ENCODE results near the gene OR10C1.

OR10C1 gene

GRCh38 chr6:29456971-29457370 lies 17.9 kb downstream of the OR10C1 start, which contains the start of the genes OR11A1 and OR2H1:
Gene OR11A1, minus strand, starts transcription at chr6:29457071. Its CDS starts 29,430 bp downstream, at chr6:29427641.
Gene OR2H1, plus strand, starts transcription at chr6:29457155. Its CDS starts 4,615 bp downstream, at chr6:29461770.
- no peak for TF ChIP-seq CTCF (IDR thresholded peaks at IDR 0.05; ENCODE audit: low read depth, low read length, missing control alignments)
- no peak for DNase-seq (ENCODE audit: low read depth)
- H3K4me3 ChIP-seq (ENCODE audit: low read depth, low read length): no peak within 1 kb of the TSS

GRCh38 chr6:29461021-29461814 lies 22.1 kb downstream of the OR10C1 start:
- no peak for DNase-seq (ENCODE audit: low read depth)
- no peak for TF ChIP-seq CTCF (IDR thresholded peaks at IDR 0.05; ENCODE audit: low read depth, low read length, missing control alignments)
- H3K4me3 ChIP-seq (ENCODE audit: low read depth, low read length): no peak overlapping the region

- H3K4me3 ChIP-seq (ENCODE audit: low read depth, low read length): no peak overlapping the region
- no peak for DNase-seq (ENCODE audit: low read depth)
- no peak for TF ChIP-seq CTCF (IDR thresholded peaks at IDR 0.05; ENCODE audit: low read depth, low read length, missing control alignments)
Observed at GRCh38 chr6:29462022-29462421, 22.9 kb downstream of the OR10C1 start.

- no peak overlapping the region for H3K4me3 ChIP-seq (ENCODE audit: low read depth, low read length)
- no peak for DNase-seq (ENCODE audit: low read depth)
- no peak for TF ChIP-seq CTCF (IDR thresholded peaks at IDR 0.05; ENCODE audit: low read depth, low read length, missing control alignments)
Observed at GRCh38 chr6:29465279-29465678, 26.2 kb downstream of the OR10C1 start.

- TF ChIP-seq CTCF (IDR thresholded peaks at IDR 0.05; ENCODE audit: low read depth, low read length, missing control alignments): no peak
- DNase-seq (ENCODE audit: low read depth): no peak
- no peak overlapping the region for H3K4me3 ChIP-seq (ENCODE audit: low read depth, low read length)
Observed at GRCh38 chr6:29465801-29466200, 26.7 kb downstream of the OR10C1 start.

- no peak overlapping the region for H3K4me3 ChIP-seq (ENCODE audit: low read depth, low read length)
- no peak for TF ChIP-seq CTCF (IDR thresholded peaks at IDR 0.05; ENCODE audit: low read depth, low read length, missing control alignments)
- DNase-seq (ENCODE audit: low read depth): no peak
Observed at GRCh38 chr6:29466241-29466640, 27.1 kb downstream of the OR10C1 start.

GRCh38 chr6:29474996-29475395 lies 35.9 kb downstream of the OR10C1 start:
- no peak overlapping the region for H3K4me3 ChIP-seq (ENCODE audit: low read depth, low read length)
- no peak for DNase-seq (ENCODE audit: low read depth)
- TF ChIP-seq CTCF (IDR thresholded peaks at IDR 0.05; ENCODE audit: low read depth, low read length, missing control alignments): no peak

Data from GM12864 (cell line).